SK-N-SH treated with all-trans-retinoic acid at 6 μM for 48 hours (cell line): Measurements from ENCODE around the gene RBPJ.

Experiments used
- ATAC-seq: fragments of 200-7000 bp; cut with Tn5 transposase; 3 replicates; pipeline ENCODE4 v1.9.1; 2020; ENCODE audit warnings: mild to moderate bottlenecking, moderate library complexity
- ARNTL ChIP-seq: fragments of 450-650 bp; formaldehyde crosslinking; IDR thresholded peaks from 2 replicates; pipeline ENCODE4 v1.5.0; 2020; ENCODE audit warnings: low read depth, mild to moderate bottlenecking, moderate library complexity, borderline replicate concordance
- BACH2 ChIP-seq: fragments of 250-450 bp; sonication (Bioruptor Pico); IDR thresholded peaks from 2 replicates; pipeline ENCODE4 v1.9.0; 2021; ENCODE audit warnings: mild to moderate bottlenecking, borderline replicate concordance
- CSDC2 ChIP-seq: fragments of 250-450 bp; sonication (Bioruptor Pico); IDR thresholded peaks from 2 replicates; pipeline ENCODE4 v1.5.0; 2020; ENCODE audit warnings: mild to moderate bottlenecking, moderate library complexity
- GLIS3 ChIP-seq: fragments of 250-450 bp; sonication (Bioruptor Pico); IDR thresholded peaks from 2 replicates; pipeline ENCODE4 v1.5.0; 2020; ENCODE audit warnings: mild to moderate bottlenecking, moderate library complexity
- ISL1 ChIP-seq: fragments of 250-450 bp; sonication (Bioruptor Pico); IDR thresholded peaks from 2 replicates; pipeline ENCODE4 v2.1.2; 2022; ENCODE audit warnings: mild to moderate bottlenecking, moderate library complexity
- OSR1 ChIP-seq: fragments of 250-450 bp; sonication (Bioruptor Pico); IDR thresholded peaks from 2 replicates; pipeline ENCODE4 v1.8.0; 2022; ENCODE audit warnings: moderate library complexity, mild to moderate bottlenecking, inconsistent platforms
- PPARA ChIP-seq: fragments of 250-450 bp; sonication (Bioruptor Pico); IDR thresholded peaks from 2 replicates; pipeline ENCODE4 v1.5.0; 2020; ENCODE audit warnings: mild to moderate bottlenecking, borderline replicate concordance
- RARB ChIP-seq: fragments of 250-450 bp; sonication (Bioruptor Pico); IDR thresholded peaks from 2 replicates; pipeline ENCODE4 v1.8.0; 2021; ENCODE audit warnings: mild to moderate bottlenecking, moderate library complexity
- TCF4 ChIP-seq: fragments of 250-450 bp; sonication (Bioruptor Pico); IDR thresholded peaks from 2 replicates; pipeline ENCODE4 v1.8.0; 2021; ENCODE audit warnings: mild to moderate bottlenecking, moderate library complexity, borderline replicate concordance
- TOX ChIP-seq: fragments of 250-450 bp; sonication (Bioruptor Pico); IDR thresholded peaks from 2 replicates; pipeline ENCODE4 v1.8.0; 2021; ENCODE audit warnings: mild to moderate bottlenecking, moderate library complexity, borderline replicate concordance
- ZC3H10 ChIP-seq: fragments of 250-450 bp; sonication (Bioruptor Pico); IDR thresholded peaks from 2 replicates; pipeline ENCODE4 v1.5.1; 2021; ENCODE audit warnings: mild to moderate bottlenecking, moderate library complexity
- ZFP3 ChIP-seq: fragments of 250-450 bp; sonication (Bioruptor Pico); IDR thresholded peaks from 2 replicates; pipeline ENCODE4 v1.5.0; 2020; ENCODE audit warnings: mild to moderate bottlenecking, moderate library complexity
- ZFP30 ChIP-seq: fragments of 450-650 bp; formaldehyde crosslinking; IDR thresholded peaks from 2 replicates; pipeline ENCODE4 v1.5.0; 2022; ENCODE audit warnings: mild to moderate bottlenecking, moderate library complexity
- ZNF70 ChIP-seq: fragments of 450-650 bp; formaldehyde crosslinking; IDR thresholded peaks from 2 replicates; pipeline ENCODE4 v1.5.0; 2020; ENCODE audit warnings: mild to moderate bottlenecking, moderate library complexity
- ZNF8 ChIP-seq: fragments of 450-650 bp; formaldehyde crosslinking; IDR thresholded peaks from 2 replicates; pipeline ENCODE4 v1.5.0; 2020; ENCODE audit warnings: mild to moderate bottlenecking, moderate library complexity
- TF ChIP-seq, protein P1 (sequence below): fragments of 250-450 bp; sonication (Bioruptor Pico); IDR thresholded peaks from 2 replicates; pipeline ENCODE4 v1.5.0; 2020; ENCODE audit warnings: mild to moderate bottlenecking, moderate library complexity
- TF ChIP-seq, protein P2 (sequence below): fragments of 250-450 bp; sonication (Bioruptor Pico); IDR thresholded peaks from 2 replicates; pipeline ENCODE4 v1.8.0; 2021; ENCODE audit warnings: low read depth, mild to moderate bottlenecking, moderate library complexity, borderline replicate concordance
- TF ChIP-seq, protein P3 (sequence below): fragments of 250-450 bp; sonication (Bioruptor Pico); IDR thresholded peaks from 2 replicates; pipeline ENCODE4 v1.8.0; 2020; ENCODE audit warnings: mild to moderate bottlenecking, moderate library complexity, borderline replicate concordance
- TF ChIP-seq, protein P4 (sequence below): fragments of 250-450 bp; sonication (Bioruptor Pico); IDR thresholded peaks from 2 replicates; pipeline ENCODE4 v1.5.1; 2020; ENCODE audit warnings: low read depth, mild to moderate bottlenecking, moderate library complexity
- TF ChIP-seq, protein P5 (sequence below): fragments of 250-450 bp; sonication (Bioruptor Pico); IDR thresholded peaks from 2 replicates; pipeline ENCODE4 v1.5.1; 2021; ENCODE audit warnings: mild to moderate bottlenecking, moderate library complexity

The RBPJ gene

DNA sequence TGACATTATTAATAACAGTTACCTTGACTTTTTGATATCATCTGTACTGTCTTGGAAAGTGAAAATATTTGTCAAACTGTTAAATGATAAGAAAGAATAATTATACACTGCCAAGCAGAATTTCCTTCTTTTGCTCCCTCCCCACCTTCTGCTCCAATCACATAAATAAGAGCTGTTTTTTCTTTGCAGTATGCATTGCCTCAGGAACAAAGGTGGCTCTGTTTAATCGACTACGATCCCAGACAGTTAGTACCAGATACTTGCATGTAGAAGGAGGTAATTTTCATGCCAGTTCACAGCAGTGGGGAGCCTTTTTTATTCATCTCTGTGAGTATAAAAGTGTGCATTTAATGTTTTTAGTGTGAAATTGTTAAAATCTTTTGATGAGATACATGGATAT lies 103.3 kb downstream of the RBPJ start:
- TF ChIP-seq BACH2 (CRISPR knock-in tag): no peak
- TF ChIP-seq TOX (CRISPR knock-in tag): no peak
- no peak for TF ChIP-seq ZNF70 (CRISPR knock-in tag)
- no peak for TF ChIP-seq ARNTL (CRISPR knock-in tag)
- ATAC-seq: no peak

DNA sequence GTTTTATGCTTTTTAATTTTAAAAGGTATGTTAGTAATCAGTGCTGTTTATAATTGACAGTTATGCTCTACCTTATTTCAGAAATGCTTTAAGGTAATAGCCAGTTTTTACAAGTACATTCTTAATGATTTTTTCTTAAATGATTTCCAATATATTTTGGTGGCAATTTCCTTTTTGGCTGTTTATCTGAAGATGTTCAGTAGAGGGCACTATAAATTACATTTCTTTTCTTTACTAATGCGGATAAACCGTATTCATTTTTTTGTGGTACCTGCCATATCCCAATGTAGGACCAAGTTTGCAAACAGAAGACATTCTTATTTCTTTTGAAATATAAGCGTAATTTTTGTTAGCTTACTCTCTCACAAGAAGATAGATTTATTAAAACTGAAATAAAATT lies 104.0 kb downstream of the RBPJ start:
- no peak for TF ChIP-seq ZC3H10 (CRISPR knock-in tag)
- TF ChIP-seq GLIS3: no peak
- TF ChIP-seq PPARA (CRISPR knock-in tag): no peak
- TF ChIP-seq CSDC2: no peak
- TF ChIP-seq TCF4 (CRISPR knock-in tag): no peak
- TF ChIP-seq, protein P1, sequence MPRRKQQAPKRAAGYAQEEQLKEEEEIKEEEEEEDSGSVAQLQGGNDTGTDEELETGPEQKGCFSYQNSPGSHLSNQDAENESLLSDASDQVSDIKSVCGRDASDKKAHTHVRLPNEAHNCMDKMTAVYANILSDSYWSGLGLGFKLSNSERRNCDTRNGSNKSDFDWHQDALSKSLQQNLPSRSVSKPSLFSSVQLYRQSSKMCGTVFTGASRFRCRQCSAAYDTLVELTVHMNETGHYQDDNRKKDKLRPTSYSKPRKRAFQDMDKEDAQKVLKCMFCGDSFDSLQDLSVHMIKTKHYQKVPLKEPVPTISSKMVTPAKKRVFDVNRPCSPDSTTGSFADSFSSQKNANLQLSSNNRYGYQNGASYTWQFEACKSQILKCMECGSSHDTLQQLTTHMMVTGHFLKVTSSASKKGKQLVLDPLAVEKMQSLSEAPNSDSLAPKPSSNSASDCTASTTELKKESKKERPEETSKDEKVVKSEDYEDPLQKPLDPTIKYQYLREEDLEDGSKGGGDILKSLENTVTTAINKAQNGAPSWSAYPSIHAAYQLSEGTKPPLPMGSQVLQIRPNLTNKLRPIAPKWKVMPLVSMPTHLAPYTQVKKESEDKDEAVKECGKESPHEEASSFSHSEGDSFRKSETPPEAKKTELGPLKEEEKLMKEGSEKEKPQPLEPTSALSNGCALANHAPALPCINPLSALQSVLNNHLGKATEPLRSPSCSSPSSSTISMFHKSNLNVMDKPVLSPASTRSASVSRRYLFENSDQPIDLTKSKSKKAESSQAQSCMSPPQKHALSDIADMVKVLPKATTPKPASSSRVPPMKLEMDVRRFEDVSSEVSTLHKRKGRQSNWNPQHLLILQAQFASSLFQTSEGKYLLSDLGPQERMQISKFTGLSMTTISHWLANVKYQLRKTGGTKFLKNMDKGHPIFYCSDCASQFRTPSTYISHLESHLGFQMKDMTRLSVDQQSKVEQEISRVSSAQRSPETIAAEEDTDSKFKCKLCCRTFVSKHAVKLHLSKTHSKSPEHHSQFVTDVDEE (CRISPR knock-in tag): no peak
- no peak for TF ChIP-seq RARB (CRISPR knock-in tag)
- TF ChIP-seq ARNTL (CRISPR knock-in tag): no peak
- no peak for TF ChIP-seq BACH2 (CRISPR knock-in tag)
- no peak for TF ChIP-seq TOX (CRISPR knock-in tag)
- TF ChIP-seq, protein P2, sequence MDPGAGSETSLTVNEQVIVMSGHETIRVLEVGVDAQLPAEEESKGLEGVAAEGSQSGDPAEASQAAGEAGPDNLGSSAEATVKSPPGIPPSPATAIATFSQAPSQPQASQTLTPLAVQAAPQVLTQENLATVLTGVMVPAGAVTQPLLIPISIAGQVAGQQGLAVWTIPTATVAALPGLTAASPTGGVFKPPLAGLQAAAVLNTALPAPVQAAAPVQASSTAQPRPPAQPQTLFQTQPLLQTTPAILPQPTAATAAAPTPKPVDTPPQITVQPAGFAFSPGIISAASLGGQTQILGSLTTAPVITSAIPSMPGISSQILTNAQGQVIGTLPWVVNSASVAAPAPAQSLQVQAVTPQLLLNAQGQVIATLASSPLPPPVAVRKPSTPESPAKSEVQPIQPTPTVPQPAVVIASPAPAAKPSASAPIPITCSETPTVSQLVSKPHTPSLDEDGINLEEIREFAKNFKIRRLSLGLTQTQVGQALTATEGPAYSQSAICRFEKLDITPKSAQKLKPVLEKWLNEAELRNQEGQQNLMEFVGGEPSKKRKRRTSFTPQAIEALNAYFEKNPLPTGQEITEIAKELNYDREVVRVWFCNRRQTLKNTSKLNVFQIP (CRISPR knock-in tag): no peak
- TF ChIP-seq ZNF70 (CRISPR knock-in tag): no peak
- TF ChIP-seq, protein P3, sequence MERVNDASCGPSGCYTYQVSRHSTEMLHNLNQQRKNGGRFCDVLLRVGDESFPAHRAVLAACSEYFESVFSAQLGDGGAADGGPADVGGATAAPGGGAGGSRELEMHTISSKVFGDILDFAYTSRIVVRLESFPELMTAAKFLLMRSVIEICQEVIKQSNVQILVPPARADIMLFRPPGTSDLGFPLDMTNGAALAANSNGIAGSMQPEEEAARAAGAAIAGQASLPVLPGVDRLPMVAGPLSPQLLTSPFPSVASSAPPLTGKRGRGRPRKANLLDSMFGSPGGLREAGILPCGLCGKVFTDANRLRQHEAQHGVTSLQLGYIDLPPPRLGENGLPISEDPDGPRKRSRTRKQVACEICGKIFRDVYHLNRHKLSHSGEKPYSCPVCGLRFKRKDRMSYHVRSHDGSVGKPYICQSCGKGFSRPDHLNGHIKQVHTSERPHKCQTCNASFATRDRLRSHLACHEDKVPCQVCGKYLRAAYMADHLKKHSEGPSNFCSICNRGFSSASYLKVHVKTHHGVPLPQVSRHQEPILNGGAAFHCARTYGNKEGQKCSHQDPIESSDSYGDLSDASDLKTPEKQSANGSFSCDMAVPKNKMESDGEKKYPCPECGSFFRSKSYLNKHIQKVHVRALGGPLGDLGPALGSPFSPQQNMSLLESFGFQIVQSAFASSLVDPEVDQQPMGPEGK: no peak
- TF ChIP-seq ZFP3 (CRISPR knock-in tag): no peak

DNA sequence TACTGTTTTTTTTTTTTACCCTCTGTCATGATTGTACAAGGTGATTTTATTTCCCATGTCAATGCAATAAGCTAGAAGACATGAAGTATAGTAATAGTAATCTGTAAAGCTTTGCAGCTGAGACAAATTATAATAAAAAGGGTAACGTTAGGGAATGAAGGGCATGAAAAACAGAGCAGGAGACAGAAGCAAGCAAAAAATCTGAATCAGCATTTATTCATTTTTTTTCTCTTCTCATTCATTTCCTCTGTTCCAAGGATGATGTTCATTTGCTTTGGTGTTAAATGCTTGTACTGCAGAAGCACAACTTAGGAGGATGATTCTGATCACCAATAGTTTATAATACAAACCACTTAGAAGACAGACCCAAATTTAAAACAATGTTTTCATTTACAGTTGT lies 105.1 kb downstream of the RBPJ start:
- TF ChIP-seq, protein P1 (CRISPR knock-in tag): no peak
- TF ChIP-seq ARNTL (CRISPR knock-in tag) (no peak), OSR1 (CRISPR knock-in tag) (no peak), ZFP30 (CRISPR knock-in tag) (no peak), ZNF8 (CRISPR knock-in tag) (no peak), ZNF70 (CRISPR knock-in tag) (no peak), ISL1 (CRISPR knock-in tag) (no peak)
- TF ChIP-seq, protein P4, sequence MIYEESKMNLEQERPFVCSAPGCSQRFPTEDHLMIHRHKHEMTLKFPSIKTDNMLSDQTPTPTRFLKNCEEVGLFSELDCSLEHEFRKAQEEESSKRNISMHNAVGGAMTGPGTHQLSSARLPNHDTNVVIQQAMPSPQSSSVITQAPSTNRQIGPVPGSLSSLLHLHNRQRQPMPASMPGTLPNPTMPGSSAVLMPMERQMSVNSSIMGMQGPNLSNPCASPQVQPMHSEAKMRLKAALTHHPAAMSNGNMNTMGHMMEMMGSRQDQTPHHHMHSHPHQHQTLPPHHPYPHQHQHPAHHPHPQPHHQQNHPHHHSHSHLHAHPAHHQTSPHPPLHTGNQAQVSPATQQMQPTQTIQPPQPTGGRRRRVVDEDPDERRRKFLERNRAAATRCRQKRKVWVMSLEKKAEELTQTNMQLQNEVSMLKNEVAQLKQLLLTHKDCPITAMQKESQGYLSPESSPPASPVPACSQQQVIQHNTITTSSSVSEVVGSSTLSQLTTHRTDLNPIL: no peak
- TF ChIP-seq, protein P2 (CRISPR knock-in tag): no peak
- TF ChIP-seq, protein P5, sequence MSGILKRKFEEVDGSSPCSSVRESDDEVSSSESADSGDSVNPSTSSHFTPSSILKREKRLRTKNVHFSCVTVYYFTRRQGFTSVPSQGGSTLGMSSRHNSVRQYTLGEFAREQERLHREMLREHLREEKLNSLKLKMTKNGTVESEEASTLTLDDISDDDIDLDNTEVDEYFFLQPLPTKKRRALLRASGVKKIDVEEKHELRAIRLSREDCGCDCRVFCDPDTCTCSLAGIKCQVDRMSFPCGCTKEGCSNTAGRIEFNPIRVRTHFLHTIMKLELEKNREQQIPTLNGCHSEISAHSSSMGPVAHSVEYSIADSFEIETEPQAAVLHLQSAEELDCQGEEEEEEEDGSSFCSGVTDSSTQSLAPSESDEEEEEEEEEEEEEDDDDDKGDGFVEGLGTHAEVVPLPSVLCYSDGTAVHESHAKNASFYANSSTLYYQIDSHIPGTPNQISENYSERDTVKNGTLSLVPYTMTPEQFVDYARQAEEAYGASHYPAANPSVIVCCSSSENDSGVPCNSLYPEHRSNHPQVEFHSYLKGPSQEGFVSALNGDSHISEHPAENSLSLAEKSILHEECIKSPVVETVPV (CRISPR knock-in tag): no peak
- TF ChIP-seq, protein P3: no peak
- TF ChIP-seq, all 23 proteins: peak for 0

More for the DNA sequence above, 104.0 kb downstream of the RBPJ start:
- no peak for ATAC-seq

More for the DNA sequence above, 105.1 kb downstream of the RBPJ start:
- ATAC-seq: no peak
